WTC11 (cell line): Measurements from ENCODE around the gene ESRP2. TPM values are rescaled to one million over a fixed set of nuclear protein-coding genes. Genes with fewer than 3 reads are reported as not detected.

Experiments used
- ATAC-seq: fragments of 200-7000 bp; cut with Tn5 transposase; 2 replicates; pipeline ENCODE4 v1.10.0; 2021; ENCODE audit warnings: mild to moderate bottlenecking, moderate library complexity
- CTCF ChIA-PET: fragments of 300-600 bp; sonication (Branson Sonifier 250); formaldehyde crosslinking; loops from one replicate; lab custom pipeline; 2021; ENCODE audit warnings: antibody characterized with exemption; lab: Charles Lee
- POLR2A ChIA-PET: fragments of 350-600 bp; sonication (Branson Sonifier 250); formaldehyde crosslinking; loops from one replicate; lab custom pipeline; 2021; ENCODE audit warnings: antibody characterized with exemption; lab: Charles Lee
- DNase-seq: peaks from one replicate; pipeline ENCODE4 v3.0.0; 2021; ENCODE audit warnings: low spot score
- H3K27ac Mint-ChIP-seq: 2 replicates; pipeline ENCODE4 v1.8.0; 2021; ENCODE audit warnings: mixed read lengths
- H3K27me3 Mint-ChIP-seq: 2 replicates; pipeline ENCODE4 v1.8.0; 2021; ENCODE audit warnings: low read depth, mild to moderate bottlenecking, moderate library complexity, mixed read lengths
- H3K36me3 Mint-ChIP-seq: 2 replicates; pipeline ENCODE4 v1.8.0; 2021; ENCODE audit warnings: mixed read lengths
- H3K4me1 Mint-ChIP-seq: 2 replicates; pipeline ENCODE4 v1.8.0; 2022; ENCODE audit warnings: mixed read lengths
- H3K4me3 Mint-ChIP-seq: 2 replicates; pipeline ENCODE4 v1.8.0; 2021; ENCODE audit warnings: mild to moderate bottlenecking, moderate library complexity, mixed read lengths
- H3K9me3 Mint-ChIP-seq: 2 replicates; pipeline ENCODE4 v1.8.0; 2021; ENCODE audit warnings: mixed read lengths
- ATF2 ChIP-seq: sonication (generic); formaldehyde crosslinking; IDR thresholded peaks from 2 replicates; pipeline ENCODE4 v1.8.1; 2022; ENCODE audit warnings: low read depth, missing genetic modification reagents, borderline replicate concordance
- ESRRA ChIP-seq: sonication (generic); formaldehyde crosslinking; IDR thresholded peaks from 2 replicates; pipeline ENCODE4 v1.8.1; 2022; ENCODE audit warnings: mild to moderate bottlenecking, missing genetic modification reagents, borderline replicate concordance
- ETV6 ChIP-seq: sonication (generic); formaldehyde crosslinking; IDR thresholded peaks from 2 replicates; pipeline ENCODE4 v1.8.1; 2022; ENCODE audit warnings: mild to moderate bottlenecking, missing genetic modification reagents
- MYBL2 ChIP-seq: sonication (generic); formaldehyde crosslinking; IDR thresholded peaks from 2 replicates; pipeline ENCODE4 v1.8.1; 2023; ENCODE audit warnings: mild to moderate bottlenecking, moderate library complexity, missing genetic modification reagents
- NR1H2 ChIP-seq: sonication (generic); formaldehyde crosslinking; IDR thresholded peaks from 2 replicates; pipeline ENCODE4 v1.9.0; 2021; ENCODE audit warnings: mild to moderate bottlenecking, moderate library complexity, missing genetic modification reagents
- PRRX2 ChIP-seq: fragments of 250-450 bp; sonication (Bioruptor Pico); IDR thresholded peaks from 2 replicates; pipeline ENCODE4 v1.8.0; 2021; ENCODE audit warnings: mild to moderate bottlenecking
- TCF7 ChIP-seq: sonication (generic); formaldehyde crosslinking; IDR thresholded peaks from 2 replicates; pipeline ENCODE4 v1.8.0; 2022; ENCODE audit warnings: mild to moderate bottlenecking, low read depth, missing genetic modification reagents, moderate library complexity
- TP53 ChIP-seq: sonication (generic); formaldehyde crosslinking; IDR thresholded peaks from 2 replicates; pipeline ENCODE4 v1.8.1; 2023; ENCODE audit warnings: mild to moderate bottlenecking, missing genetic modification reagents
- ZNF121 ChIP-seq: sonication (generic); formaldehyde crosslinking; IDR thresholded peaks from 2 replicates; pipeline ENCODE4 v1.8.0; 2023; ENCODE audit warnings: missing genetic modification reagents
- ZNF317 ChIP-seq: sonication (generic); formaldehyde crosslinking; IDR thresholded peaks from 2 replicates; pipeline ENCODE4 v1.8.1; 2023; ENCODE audit warnings: low read depth, mild to moderate bottlenecking, moderate library complexity, missing genetic modification reagents, borderline replicate concordance
- ZNF396 ChIP-seq: fragments of 250-450 bp; sonication (Bioruptor Pico); IDR thresholded peaks from 2 replicates; pipeline ENCODE4 v1.8.0; 2021; ENCODE audit warnings: mild to moderate bottlenecking, moderate library complexity, borderline replicate concordance
- ZSCAN18 ChIP-seq: fragments of 250-450 bp; sonication (Bioruptor Pico); IDR thresholded peaks from 2 replicates; pipeline ENCODE4 v2.1.2; 2022; ENCODE audit warnings: mild to moderate bottlenecking, moderate library complexity
- total RNA-seq: library from RNA; stranded (reverse); gene quantifications from 3 replicates; pipeline ENCODE4 v1.2.3, GENCODE V29; 2021
- TF ChIP-seq, protein P1 (sequence below): sonication (generic); formaldehyde crosslinking; IDR thresholded peaks from 2 replicates; pipeline ENCODE4 v1.8.0; 2023; ENCODE audit warnings: missing genetic modification reagents, mild to moderate bottlenecking, borderline replicate concordance
- TF ChIP-seq, protein P2 (sequence below): sonication (generic); formaldehyde crosslinking; IDR thresholded peaks from 2 replicates; pipeline ENCODE4 v1.8.1; 2022; ENCODE audit warnings: mild to moderate bottlenecking, missing genetic modification reagents, moderate library complexity, borderline replicate concordance
- TF ChIP-seq, protein P3 (sequence below): sonication (generic); formaldehyde crosslinking; IDR thresholded peaks from 2 replicates; pipeline ENCODE4 v1.8.1; 2023; ENCODE audit warnings: mild to moderate bottlenecking, missing genetic modification reagents, borderline replicate concordance

ESRP2 gene
- total RNA-seq, 1 experiment from 2014 or later, result 55.0 TPM

GRCh38 chr16:68190081-68190480 lies 45.8 kb downstream of the ESRP2 start:
- POLR2A ChIA-PET, result no interaction called here
- DNase-seq, result no peak
- H3K4me1 Mint-ChIP-seq, result no peaks in the 10 kb centered on the region
- H3K36me3 Mint-ChIP-seq, result peaks cover 36% of the 10 kb centered on the region
- H3K4me3 Mint-ChIP-seq, result no peak overlapping the region
- TF ChIP-seq MYBL2 (CRISPR knock-in tag), result no peak
- no peak for TF ChIP-seq ATF2
- no peak for TF ChIP-seq ZNF396 (CRISPR knock-in tag)
- no peak for TF ChIP-seq NR1H2 (CRISPR knock-in tag)
- TF ChIP-seq ZNF317, result no peak
- no peak for TF ChIP-seq ETV6 (CRISPR knock-in tag)
- no peak for TF ChIP-seq TP53 (CRISPR knock-in tag)
- TF ChIP-seq, protein P1, sequence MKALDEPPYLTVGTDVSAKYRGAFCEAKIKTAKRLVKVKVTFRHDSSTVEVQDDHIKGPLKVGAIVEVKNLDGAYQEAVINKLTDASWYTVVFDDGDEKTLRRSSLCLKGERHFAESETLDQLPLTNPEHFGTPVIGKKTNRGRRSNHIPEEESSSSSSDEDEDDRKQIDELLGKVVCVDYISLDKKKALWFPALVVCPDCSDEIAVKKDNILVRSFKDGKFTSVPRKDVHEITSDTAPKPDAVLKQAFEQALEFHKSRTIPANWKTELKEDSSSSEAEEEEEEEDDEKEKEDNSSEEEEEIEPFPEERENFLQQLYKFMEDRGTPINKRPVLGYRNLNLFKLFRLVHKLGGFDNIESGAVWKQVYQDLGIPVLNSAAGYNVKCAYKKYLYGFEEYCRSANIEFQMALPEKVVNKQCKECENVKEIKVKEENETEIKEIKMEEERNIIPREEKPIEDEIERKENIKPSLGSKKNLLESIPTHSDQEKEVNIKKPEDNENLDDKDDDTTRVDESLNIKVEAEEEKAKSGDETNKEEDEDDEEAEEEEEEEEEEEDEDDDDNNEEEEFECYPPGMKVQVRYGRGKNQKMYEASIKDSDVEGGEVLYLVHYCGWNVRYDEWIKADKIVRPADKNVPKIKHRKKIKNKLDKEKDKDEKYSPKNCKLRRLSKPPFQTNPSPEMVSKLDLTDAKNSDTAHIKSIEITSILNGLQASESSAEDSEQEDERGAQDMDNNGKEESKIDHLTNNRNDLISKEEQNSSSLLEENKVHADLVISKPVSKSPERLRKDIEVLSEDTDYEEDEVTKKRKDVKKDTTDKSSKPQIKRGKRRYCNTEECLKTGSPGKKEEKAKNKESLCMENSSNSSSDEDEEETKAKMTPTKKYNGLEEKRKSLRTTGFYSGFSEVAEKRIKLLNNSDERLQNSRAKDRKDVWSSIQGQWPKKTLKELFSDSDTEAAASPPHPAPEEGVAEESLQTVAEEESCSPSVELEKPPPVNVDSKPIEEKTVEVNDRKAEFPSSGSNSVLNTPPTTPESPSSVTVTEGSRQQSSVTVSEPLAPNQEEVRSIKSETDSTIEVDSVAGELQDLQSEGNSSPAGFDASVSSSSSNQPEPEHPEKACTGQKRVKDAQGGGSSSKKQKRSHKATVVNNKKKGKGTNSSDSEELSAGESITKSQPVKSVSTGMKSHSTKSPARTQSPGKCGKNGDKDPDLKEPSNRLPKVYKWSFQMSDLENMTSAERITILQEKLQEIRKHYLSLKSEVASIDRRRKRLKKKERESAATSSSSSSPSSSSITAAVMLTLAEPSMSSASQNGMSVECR (CRISPR knock-in tag), result no peak
- no peak for TF ChIP-seq PRRX2 (CRISPR knock-in tag)
- TF ChIP-seq ESRRA (CRISPR knock-in tag), result no peak
- TF ChIP-seq, protein P2, sequence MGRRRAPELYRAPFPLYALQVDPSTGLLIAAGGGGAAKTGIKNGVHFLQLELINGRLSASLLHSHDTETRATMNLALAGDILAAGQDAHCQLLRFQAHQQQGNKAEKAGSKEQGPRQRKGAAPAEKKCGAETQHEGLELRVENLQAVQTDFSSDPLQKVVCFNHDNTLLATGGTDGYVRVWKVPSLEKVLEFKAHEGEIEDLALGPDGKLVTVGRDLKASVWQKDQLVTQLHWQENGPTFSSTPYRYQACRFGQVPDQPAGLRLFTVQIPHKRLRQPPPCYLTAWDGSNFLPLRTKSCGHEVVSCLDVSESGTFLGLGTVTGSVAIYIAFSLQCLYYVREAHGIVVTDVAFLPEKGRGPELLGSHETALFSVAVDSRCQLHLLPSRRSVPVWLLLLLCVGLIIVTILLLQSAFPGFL (CRISPR knock-in tag), result no peak
- TF ChIP-seq, protein P3, sequence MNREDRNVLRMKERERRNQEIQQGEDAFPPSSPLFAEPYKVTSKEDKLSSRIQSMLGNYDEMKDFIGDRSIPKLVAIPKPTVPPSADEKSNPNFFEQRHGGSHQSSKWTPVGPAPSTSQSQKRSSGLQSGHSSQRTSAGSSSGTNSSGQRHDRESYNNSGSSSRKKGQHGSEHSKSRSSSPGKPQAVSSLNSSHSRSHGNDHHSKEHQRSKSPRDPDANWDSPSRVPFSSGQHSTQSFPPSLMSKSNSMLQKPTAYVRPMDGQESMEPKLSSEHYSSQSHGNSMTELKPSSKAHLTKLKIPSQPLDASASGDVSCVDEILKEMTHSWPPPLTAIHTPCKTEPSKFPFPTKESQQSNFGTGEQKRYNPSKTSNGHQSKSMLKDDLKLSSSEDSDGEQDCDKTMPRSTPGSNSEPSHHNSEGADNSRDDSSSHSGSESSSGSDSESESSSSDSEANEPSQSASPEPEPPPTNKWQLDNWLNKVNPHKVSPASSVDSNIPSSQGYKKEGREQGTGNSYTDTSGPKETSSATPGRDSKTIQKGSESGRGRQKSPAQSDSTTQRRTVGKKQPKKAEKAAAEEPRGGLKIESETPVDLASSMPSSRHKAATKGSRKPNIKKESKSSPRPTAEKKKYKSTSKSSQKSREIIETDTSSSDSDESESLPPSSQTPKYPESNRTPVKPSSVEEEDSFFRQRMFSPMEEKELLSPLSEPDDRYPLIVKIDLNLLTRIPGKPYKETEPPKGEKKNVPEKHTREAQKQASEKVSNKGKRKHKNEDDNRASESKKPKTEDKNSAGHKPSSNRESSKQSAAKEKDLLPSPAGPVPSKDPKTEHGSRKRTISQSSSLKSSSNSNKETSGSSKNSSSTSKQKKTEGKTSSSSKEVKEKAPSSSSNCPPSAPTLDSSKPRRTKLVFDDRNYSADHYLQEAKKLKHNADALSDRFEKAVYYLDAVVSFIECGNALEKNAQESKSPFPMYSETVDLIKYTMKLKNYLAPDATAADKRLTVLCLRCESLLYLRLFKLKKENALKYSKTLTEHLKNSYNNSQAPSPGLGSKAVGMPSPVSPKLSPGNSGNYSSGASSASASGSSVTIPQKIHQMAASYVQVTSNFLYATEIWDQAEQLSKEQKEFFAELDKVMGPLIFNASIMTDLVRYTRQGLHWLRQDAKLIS (CRISPR knock-in tag), result no peak
- no peak for TF ChIP-seq ZSCAN18 (CRISPR knock-in tag)
- no peak for TF ChIP-seq TCF7
- TF ChIP-seq ZNF121 (CRISPR knock-in tag), result no peak
- TF ChIP-seq, all 79 proteins: peak for 0
- H3K27me3 Mint-ChIP-seq, result no peaks in the 10 kb centered on the region
- no peak overlapping the region for H3K27ac Mint-ChIP-seq
- CTCF ChIA-PET, result no interaction called here
- ATAC-seq, result no peak
- H3K9me3 Mint-ChIP-seq, result 0 out of 2 replicates have a peak, but pooled peaks cover 3% of the 10 kb centered on the region
